UCSD-AML1 (cell line): ENCODE data around the gene METTL2B.

Experiments
- DNase-seq: peaks from one replicate; lab custom pipeline; 2025; ENCODE audit not compliant: unreplicated experiment; lab: John Stamatoyannopoulos, UW

The METTL2B gene, protein sequence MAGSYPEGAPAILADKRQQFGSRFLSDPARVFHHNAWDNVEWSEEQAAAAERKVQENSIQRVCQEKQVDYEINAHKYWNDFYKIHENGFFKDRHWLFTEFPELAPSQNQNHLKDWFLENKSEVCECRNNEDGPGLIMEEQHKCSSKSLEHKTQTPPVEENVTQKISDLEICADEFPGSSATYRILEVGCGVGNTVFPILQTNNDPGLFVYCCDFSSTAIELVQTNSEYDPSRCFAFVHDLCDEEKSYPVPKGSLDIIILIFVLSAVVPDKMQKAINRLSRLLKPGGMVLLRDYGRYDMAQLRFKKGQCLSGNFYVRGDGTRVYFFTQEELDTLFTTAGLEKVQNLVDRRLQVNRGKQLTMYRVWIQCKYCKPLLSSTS

DNA sequence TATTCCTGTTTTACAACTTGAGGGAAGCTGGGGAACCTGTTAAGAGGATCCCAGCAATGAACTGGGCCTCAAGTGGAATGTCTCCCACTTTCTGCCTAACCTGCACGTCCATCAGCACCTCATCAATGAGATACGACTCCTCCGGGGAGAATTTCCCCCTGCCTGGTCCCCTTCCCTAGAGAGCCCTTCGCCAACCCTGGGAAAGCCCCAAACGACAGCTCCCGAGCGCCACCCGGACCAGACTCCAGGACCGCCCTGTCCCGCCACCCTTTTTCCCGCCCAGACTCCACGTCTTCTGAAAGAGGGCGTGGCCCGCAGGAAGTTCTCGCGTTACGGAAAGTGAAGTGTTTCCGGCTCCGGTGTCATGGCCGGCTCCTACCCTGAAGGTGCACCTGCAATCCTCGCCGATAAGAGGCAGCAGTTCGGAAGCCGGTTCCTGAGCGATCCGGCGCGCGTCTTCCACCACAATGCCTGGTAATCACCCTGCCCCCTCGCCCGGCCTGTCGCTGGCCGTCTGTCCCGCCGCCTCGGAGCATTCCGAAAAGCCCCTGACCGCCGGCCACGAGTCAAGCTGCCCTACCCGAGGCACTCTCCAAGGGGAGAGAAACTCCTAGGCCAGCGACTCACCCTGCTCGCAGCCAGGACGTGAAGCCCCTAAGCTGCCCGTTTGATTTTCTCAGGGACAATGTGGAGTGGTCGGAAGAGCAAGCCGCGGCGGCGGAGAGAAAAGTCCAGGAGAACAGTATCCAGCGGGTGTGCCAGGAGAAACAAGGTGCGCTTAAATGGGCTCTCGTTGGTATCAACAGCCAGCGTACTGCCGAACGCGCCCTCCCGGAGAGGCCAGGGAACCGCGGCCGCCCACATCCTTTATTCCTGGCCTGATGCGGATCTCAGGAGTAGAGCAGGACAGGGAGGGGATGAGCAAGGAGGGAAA, at the start of gene METTL2B:
METTL2B (plus strand) TSS at position 347 of the 934 bp plus-strand sequence; CDS start at position 365, 18 bp downstream.
- DNase-seq = peak; percentile 79

DNA sequence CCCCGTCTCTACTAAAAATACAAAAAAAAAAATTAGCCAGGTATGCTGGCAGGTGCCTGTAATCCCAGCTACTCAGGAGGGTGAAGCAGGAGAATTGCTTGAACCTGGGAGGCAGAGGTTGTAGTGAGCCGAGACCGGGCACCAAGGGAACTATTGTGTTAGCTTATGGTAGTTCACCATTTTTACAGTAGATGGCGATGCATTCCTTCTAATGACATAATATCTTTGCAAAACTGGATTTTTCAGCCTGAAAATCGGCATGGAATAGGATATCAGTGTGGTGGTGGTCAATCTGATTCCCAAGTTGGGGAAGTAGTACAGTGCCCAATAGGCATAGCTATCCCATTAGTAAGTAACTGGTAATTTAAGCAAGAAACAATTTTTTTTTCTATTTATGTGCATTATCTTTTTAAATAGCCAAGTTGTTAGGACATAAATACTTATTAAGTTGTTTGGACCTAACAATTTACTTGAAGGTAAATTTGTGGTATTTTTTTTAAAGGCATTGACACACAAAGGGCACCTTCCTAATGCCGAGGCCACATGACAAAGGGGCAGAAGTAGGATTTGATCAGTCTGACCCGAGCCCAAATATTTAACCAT, 49.2 kb upstream of the METTL2B start:
- DNase-seq = no peak

DNA sequence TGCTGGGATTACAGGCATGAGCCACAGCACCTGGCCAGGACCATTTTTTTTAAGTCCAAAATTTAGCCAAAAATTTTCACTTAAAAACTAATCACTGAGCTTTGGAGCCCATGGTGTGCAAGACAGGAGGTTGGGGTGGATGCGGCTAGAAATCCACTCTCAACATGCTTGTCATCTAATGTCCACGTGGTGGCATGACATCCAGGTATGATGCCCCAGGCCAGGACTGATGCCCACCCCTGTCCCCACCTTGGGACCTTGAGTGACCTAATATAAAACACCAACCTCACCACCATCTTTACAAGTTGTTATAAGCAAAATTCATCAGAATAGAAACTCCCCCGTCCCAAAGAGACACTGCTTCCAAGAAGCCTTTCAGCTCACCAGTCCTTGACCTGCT, 46.3 kb upstream of the METTL2B start:
- no peak for DNase-seq

DNA sequence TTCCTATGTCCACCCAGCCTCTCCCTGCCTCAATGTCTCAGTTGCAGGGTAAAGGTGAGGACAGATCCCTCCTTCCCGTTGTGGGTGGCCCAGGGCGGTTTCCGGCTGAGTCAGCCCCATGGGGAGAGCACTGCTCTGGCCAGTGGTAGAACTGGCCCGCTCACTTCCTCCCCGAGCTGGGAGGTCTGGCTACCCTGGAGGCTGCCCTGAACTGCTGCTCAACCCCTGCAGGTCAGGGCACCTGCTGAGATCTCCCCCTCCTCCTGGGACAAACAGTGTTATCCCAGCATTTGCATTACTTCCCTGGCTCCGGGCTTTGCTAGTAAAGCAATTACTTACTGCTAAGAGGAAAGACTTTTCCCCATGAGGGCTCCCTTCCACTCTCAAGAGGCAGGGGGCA, 45.3 kb upstream of the METTL2B start:
- DNase-seq = no peak

DNA sequence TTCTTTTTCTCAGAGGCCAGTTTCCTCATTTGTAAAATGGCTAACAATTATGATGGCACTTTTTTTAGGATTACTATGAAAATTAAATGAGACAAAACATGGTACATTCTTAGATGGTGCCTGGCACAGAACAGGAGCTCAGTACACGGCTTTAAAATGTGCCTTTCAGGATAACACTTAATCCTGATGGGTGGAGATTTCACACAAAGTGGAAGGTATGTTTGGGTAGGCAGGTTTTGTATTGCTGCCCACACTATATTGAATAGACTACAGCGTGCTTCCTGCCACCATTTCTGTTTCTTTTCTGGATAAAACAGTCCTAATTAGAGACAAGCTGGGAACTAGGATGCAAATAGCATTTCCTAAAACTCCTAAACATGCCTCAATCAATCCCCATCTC, 44.8 kb upstream of the METTL2B start:
- DNase-seq = no peak

DNA sequence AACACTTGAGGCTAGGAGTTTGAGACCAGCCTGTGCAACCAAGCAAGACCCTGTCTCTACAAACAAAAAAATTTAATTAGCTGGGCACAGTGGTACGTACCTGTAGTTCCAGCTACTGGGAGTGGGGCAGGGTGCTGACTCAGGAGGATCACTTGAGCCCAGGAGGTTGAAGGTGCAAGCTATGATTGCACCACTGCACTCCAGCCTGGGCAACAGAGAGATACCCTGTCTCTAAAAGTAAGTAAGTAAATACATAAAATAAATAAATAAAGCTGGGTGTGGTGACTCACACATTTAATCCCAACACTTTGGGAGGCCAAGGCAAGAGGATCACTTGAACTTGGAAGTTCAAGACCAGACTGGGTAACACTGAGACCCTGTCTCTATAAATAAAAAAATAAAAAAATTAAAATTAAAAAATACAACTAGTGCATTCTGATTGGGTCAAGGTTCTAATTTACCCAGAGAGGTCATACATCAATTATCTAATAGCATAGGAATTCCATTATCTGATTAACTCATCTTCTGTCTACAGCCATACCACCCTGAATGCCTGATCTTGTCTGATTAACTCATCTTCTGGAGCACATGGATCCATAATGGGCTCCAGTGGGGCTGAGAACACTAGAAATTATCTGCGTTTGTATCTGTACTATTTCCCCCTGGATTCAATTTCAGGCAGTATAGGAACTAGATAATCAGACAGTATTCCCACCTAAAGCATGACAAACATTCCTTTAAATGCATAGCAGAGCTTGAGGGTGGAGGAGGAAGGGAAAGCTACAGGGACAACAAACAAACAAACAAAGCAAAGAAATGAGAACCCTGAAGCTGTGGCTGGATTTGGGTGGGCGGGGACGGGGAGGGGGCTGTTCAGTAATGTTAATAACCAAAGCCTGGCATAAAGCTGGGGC, 41.9 kb upstream of the METTL2B start:
- DNase-seq = no peak

DNA sequence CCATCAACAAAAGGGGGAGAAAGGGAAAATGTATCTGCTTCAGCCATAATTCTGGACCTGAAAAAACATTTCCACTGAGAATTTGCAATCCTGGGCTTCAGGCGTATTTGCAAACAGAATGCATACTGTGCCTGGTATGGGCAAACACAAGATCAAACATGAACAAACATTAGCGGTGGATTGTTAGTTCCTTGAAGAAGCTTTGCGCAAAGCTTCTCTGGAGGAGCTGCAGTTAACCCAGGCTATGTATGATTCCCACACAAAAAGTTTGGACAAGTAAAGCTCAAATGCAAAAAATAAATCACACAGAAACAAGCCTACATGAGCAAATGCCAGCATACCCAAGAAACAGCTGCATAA, 41.2 kb upstream of the METTL2B start:
- DNase-seq = no peak

DNA sequence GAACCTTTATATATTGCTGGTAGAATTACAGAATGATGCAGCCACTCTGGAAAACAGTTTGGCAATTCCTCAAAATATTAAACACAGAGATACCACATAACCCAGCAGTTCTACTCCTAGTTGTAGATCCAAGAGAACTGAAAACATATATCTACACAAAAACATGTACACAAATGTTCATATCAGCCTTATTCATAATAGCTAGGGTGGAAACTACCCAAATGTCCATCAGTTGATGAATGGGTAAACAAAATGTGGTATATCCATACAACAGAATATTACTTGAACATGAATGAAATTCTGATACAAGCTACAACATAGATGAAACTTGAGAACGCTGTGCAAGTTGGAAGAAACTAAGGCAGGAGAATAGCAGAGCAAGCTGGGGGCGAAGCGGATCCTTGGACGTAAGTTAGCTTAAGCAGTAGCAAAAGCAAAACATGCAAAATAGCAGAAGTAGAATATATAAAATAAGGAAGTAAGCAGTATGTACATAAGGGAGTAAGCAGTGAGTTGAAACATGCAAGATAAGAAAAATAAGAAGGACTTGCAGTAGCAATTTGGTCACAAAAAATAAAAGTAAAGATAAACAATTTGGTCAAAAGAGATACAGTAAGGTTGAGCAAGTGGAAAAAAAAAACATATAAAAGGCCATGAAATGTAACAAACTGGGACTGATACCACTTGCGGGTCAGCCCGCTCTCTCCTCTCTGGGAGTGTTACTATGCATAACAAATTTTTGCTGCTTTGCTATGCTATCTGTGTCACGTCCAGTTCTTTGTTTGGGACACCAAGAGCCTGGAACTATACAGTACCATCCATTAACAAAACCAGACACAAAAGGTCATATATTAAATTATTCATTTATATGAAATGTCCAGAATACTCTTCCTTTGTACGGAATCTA, 38.9 kb upstream of the METTL2B start:
- DNase-seq = no peak

DNA sequence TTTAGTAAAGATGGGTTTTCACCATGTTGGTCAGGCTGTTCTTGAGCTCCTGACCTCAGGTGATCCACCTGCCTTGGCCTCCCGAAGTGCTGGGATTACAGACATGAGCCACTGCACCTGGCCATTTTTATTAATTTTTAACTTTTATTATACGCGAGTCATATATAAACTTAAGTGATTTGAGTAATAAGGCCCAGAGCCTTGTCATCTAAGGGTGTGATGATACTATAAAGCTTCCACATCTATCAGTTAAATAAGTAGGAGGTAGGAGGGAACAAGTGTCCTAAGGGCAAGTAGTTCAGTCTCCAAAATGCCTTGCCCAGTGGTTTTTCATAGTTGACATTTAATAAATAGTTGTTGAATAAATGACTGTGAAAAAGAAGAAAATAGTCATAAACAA, 34.2 kb upstream of the METTL2B start:
- no peak for DNase-seq

DNA sequence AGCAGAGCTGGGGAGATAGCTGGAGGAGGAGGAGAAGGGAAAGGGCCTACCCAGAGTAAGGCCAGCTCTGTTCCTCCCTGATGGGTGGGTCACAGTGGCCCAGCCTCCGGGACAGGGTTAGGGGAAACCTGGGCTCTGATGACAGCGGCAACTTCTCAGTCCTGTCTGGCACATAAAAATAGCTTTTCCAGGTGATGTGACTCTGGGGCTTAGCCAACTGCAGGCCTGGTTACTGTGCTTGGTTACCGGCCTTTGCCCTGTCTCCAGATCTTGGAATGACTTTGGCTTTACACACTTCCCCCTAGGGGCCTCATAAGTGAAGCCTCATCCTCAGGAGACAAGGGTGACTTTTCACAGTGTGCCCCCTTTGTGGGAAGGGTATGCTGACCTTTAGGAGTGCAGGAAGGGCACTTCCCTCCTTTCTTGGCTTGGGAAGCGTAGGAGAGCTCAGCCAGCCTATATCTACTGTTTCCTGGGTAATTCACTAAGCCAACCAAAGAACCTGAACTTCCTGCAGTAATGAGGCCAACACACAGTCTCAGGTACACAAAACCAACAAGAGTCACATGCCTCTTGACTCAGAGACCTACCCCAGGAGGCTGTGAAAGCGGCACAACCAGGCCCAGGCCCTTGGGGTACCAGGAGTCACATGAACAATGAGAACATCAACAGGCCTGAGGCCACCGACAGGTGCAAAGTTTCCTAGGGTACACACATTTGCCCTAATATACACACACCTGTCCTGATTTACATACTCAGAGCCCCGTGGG, 32.5 kb upstream of the METTL2B start:
- DNase-seq = no peak

DNA sequence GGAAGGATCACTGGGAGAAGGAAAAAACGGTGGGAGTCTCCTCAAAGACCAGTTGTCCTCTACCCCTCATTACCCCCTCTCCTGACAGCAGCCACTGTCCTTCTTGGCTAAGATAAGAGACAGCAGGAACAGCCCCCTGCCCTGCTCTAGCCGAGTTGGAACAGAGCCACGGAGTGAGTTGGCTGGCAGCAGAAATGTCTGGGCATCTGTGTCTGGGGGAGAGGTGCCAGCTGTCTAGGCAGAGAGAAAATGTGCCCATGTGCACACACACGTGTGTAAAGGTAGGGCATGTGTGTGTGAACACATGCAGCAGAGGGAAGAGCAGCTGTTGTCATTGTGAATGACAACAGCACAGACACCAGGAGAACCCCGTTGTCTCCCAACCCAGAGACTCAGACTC, 30.2 kb upstream of the METTL2B start:
- no peak for DNase-seq

DNA sequence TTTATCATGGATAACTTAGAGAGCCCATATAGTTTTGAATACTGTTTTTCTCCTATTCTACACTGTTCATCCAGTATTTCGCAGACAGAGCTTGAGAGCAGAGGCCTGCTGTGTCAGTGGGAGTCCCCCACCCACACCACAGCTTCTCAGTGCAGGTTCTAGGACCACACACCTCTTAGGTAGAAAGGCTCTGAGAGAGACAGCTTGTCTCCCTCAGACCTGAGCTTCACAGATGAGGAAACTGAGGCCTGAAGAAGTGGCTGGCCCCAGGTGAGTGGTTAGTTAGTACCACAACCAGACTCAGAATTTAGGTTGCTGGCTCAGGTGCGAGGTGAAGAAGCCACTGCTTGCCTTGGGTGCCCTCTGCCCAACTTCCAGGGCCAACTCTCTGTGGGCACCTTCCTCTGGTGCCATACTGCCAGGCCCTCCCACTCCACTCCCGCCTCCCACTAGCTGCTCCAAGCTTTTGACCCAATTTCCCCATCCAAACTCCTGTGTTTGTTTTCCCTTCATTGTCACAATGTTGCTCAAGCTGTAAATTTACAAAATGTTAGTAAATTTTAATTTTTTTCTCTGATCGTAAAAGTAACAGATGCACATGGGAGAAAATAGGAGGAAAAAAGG, 28.5 kb upstream of the METTL2B start:
- DNase-seq = no peak

DNA sequence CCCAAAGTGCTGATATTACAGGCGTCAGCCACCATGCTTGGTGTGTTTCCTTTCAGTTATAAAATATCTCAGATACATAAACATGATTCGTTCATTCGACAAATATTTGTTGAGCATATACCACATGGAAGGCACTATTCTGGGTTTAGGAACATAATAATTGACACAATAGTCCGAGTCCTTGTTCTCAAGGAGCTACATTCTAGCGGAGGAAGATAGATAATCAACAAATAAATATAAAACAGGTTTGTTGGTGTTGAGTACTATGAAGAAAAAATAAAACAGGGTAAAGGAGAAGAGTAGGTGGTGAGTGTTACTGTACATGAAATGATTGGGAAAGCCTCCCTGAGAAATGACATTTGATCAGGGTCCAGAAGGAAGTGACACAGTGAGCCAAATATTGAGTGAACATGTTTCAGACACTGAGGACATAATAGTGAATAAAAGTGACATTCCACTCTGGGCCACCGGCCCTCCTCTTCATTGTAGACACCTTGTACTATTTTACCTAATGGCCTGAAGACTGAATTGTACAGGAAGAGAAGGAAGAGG, 27.7 kb upstream of the METTL2B start:
- DNase-seq = no peak

DNA sequence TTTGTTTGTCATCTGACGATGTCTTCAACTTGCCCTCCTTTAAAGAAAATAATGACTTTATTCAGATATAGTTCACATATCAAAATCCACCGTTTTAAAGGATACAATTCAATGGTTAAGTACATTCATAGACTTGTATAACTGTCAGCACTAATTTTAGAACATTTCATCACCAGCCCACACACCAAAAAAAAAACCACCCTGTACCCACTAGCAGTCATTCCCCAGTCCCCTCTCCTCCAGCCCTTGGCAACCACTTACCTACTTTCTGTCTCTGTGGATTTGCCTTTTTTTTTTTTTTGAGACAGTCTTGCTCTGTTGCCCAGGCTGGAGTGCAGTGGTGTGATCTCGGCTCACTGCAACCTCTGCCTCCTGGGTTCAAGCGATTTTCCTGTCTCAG, 26.1 kb upstream of the METTL2B start:
- no peak for DNase-seq

DNA sequence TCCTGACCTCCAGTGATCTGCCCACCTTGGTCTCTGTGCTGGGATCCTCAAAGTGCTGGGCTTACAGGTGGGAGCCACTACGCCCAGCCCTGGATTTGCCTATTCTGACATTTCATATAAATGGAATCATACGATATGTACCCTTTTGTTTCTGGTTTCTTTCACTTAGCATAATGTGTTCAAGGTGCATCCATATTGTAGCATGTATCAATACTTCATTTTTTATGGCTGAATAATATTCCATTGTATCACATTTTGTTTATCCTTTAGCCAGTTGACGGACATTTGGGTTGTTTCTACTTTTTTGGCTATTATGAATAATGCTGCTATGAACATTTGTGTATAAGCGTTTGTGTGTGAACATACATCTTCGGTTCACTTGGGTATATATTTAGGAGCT, 25.6 kb upstream of the METTL2B start:
- no peak for DNase-seq

DNA sequence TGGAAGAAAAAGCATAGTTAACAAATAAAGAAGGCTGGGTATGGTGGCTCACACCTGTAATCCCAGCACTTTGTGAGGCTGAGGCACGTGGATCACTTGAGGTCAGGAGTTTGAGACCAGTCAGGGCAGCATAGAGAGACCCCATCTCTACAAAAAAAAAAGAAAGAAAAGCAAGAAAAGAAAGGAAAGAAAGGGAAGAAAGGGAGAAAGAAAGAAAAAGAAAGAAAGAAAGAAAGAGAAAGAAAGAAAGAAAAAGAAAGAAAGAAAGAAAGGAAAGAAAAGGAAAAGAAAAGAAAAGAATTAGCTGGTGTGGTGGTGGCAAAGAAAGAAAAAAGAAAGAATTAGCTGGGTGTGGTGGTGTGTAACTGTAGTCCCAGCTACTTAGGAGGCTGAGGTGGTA, 24.0 kb upstream of the METTL2B start:
- DNase-seq = no peak

DNA sequence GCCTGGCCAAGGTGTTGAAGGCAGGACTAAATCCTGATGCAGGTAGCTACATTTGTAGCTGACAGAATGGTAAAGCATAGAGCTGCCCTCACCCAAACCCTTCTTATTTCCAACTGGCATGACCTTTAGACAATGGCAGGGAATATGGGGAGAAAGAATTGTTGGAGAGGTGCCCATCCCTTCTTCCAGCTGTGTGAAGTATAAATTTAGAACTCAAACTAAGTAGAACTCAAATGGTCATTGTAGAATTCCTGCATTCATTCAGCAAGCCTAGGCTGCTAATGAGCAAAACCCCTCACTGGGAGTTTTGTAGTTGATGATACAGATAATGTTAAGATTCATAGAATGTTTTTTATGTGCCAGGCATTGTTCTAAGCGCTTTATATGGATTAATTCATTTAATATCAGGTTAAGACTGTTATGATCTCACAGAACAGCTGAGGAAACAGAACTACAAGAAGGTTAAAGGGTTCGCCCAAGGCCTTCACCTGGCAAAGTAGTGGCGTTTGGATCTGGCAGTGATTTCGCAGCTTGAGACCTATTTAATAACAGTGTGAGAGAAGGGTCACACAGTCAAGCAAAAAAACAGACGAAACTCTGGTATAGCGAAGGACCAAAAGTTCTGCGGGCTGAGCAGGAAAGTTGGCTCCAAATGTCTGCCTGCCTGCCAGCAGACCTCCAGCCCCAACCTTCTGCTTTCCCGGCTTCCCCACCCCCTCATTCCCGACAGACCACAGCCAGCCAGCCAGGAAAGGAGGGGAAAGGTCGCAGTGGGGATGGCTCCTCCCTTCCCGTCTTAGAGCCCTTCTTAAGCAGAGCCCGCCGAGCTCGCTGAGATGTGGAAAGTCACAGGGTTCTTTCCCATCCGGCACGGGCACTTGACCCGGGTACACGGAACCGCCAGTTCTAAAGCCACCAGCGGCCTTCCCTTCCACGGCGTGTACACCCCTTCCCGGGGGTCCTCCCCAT, 22.4 kb upstream of the METTL2B start:
- no peak for DNase-seq
